Stimulated activated CD8-positive, alpha-beta memory T cell treated with anti-CD3 and anti-CD28 coated beads, Interleukin-15, amount 100 ng/mL, for 24 hours (primary cell): ENCODE results near the gene PRKG1.
"Not testable (repeated sequence)": the region's sequence is repeated elsewhere in the genome, so short reads cannot be mapped to it uniquely, and the experiment has no call there.

Source experiments
- DNase-seq: peaks from one replicate; pipeline ENCODE4 v3.0.0-alpha.2; 2020; ENCODE audit warnings: low read depth

PRKG1 gene

DNA sequence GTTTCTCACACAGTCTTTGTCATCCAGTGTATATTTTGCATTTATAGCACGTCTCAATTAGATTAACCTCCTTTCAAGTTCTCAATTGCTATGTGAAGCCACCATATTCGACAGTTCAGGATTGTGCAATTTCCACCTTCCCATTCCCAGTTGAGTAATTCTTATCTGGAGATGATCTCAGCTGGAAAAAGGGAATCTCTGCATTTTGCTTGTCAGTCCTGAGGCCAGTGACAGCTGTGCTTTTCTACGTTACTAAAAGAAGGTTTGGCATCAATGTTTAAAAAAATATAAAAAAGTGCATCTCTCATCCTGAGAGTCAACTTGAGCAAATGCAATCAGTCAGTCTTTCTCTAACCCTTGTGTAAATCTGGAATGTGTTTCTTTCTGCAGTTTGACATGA lies 247.7 kb downstream of the PRKG1 start:
- DNase-seq: no peak

DNA sequence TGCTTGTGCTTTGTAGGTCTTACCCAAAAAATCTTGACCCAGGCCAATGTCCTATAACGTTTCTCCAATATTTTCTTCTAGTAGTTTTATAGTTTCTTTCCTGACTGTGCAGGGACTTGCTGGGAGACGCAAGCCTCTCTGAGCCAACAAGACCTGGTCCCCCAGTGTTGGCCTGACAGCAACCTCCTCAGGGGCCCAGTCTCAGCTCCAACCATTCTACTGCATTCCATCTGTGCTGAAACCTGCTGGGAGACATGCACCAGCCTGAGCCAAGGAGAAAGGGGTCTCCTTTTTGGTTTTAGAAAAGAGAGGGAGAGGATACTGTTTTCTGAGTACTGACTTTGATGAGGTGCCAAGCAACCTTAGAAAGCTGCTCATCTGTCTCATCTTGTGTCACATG lies 251.4 kb downstream of the PRKG1 start:
- DNase-seq: no peak

DNA sequence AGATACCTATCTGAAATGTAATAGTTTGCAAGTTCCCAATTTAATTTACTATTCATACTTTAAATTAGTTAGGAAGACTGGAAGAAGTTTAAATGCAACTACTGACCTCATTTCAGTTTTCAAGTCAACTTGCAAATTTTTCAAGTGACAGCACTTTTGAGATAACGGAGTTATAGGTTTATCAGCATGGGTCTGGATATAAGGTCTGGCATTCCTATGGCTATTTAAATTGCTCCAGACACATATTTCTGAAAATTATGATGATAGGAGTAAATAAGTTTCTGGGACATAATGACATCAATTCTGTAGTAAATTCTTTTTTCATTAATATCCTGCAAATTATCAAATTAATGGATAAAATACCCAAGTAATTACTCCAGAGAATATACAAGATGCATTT lies 251.9 kb downstream of the PRKG1 start:
- no peak for DNase-seq

DNA sequence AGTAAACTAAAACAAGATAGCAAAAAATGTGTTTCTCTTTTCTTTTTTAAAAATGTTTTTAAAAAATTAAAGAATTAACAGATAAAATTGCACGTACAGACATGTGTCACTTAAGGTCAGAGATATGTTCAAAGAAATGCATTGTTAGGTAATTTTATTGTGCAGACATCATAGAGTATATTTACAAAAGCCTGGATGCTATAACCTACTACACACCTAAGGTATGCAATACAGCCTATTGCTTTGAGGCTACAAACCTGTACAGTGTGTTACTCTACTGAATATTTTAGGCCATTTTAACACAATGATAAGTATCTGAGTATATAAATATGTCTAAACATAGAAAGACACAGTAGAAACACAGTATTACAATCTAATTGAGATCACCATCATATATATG lies 253.1 kb downstream of the PRKG1 start:
- DNase-seq: no peak

DNA sequence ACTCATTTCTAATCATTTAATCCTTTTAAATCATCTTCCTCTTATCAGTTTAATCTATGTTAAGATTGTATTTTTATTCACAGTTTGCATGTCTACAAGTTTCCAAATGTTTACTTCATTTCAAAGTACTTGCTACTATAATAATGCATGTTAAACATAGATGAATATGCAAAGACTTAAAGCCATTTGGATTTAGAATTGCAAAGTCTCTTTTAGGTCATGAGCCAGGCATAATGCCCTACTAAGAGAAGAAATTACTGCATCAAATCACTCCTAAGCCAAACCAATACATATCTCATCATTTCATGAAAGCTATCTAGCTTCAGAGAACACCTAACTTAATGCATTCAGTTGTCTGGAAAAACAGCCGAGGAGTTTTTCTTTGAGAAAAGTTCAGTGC lies 266.1 kb downstream of the PRKG1 start:
- no peak for DNase-seq

DNA sequence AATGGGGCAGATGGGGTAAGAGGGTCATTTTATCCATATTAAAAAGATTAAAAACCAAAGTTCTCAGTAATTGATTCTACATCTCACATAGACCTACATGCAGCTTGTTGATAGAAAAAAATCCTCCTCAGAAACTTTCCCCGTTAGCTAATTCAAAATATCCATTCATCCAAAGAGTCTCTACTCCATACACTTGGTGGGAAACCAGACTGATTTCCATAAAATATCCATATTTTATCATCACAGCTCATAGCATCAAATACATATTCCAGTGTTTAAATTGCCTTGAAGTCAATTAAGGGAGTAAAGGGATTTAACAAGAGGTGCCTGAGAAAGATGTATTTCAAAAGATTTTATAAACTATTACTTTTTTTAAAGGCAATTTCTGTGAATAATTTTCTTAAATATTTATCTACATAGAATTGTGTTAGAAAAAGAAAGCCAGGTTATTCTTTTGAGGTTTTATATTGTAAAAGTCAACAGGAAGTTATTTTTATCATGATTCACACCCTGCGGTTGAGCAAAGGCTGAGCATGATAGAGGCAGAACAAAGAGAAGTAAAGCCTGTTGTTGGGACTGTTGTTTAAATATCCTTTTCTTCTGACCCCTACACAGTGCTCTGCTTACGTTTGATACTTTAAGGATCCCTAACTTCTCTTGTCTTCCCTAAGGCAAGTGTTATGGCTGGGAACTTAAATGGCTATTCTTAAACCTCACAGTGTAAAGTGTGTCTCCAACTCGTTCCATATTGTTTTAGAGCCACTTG lies 266.7 kb downstream of the PRKG1 start:
- DNase-seq: no peak

DNA sequence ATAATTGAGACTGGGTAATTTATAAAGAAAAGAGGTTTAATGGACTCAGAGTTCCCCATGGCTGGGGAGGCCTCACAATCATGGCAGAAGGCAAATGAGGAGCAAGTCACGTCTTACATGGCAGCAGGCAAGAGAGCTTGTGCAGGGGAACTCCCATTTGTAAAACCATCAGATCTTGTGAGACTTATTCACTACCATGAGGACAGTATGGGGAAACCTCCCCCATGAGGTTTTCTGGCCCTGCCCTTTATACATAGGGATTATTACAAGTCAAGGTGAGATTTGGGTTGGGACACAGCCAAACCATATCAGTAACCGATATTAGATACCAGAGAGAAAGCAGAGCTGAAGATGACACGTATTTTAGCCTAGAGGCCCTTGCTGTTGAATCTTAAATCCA lies 267.5 kb downstream of the PRKG1 start:
- DNase-seq: not testable (repeated sequence)

DNA sequence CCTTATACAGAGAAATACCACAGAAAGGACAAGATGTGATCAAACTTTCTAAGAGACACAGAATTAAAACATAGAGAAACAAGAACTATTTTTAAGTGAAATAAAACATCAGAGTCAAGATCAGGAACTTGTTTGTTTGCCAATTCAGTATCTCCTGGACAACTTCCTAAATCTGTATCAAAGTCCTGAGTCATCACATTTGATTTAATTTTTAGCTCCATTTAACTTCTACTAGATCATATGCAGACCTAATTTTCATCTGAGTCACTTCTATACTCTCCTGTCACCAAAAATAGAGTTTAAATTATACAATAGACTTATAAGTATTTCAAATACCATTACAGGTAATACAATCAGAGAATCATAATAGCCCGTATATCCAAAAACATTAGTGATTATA lies 268.1 kb downstream of the PRKG1 start:
- no peak for DNase-seq

DNA sequence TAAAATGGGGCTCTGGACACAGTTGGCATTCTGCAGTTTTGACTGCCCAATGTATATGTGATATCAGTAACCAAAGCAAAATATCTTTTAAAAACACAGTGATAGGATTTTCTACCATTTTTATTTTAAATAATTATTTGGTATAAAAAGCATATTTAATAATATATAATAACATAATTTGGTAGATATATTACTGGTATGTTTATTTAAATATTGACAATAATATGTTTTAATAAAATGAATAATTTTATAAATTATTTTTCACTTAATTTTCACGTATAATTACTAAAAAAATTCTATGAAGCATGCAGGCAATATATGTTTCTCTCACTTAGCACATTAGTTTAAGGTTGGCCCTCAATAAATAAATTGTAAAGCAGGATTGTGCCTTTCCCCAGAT lies 269.1 kb downstream of the PRKG1 start:
- DNase-seq: no peak

DNA sequence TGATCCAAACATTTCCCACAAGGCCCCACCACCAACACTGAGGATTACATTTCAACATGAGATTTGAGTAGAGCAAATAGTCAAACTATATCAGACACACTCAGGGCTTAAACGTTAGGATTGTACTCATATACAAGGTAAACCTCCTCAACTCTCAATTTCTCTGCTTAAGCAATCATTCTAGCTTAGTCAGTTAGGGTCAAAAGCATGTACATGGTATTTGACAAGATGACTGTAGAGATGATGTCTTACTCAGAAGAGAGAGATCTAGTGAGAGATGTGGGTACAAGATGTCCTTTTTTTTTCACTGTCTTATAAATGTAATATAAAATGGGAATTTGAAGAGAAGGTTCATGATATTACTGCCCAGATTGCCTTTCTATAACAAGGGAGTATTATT lies 270.1 kb downstream of the PRKG1 start:
- no peak for DNase-seq

DNA sequence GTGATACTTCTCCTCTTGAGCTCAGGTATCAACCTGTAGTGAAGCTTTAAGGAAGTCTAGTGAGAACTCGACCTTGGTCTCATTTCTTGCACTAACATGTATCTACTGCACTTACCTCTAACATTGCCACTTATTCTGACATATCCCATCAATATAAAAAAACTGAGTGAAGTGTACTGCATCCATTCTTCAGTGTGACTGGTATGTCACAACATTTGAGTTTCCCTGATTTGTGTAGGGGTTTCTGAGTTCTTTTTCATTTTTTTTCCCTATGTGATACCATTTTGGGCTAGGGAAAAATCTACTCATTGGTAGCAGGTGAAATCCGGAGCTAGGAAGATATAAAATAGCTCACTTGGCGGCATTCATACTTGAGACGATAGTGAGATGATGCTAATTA lies 274.3 kb downstream of the PRKG1 start:
- DNase-seq: no peak

DNA sequence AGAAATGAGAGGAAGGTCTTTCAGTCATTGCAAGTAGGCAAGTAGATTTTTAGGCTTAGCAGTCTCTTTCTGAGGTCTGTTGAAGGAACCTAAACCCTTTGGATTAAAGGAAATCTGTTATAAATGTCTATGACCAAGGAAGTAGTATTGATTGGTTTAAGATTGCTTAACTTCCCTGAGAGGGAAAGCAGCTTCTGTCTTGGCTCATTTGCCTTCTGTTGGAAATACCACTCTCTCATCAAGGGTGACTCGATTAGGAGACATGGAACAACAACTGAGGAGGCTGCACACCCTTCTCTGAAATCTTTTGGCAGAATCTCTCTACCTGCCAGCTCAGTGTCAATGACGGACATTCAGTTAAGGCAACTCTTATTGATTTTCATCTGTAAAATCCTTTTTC lies 282.9 kb downstream of the PRKG1 start:
- no peak for DNase-seq

DNA sequence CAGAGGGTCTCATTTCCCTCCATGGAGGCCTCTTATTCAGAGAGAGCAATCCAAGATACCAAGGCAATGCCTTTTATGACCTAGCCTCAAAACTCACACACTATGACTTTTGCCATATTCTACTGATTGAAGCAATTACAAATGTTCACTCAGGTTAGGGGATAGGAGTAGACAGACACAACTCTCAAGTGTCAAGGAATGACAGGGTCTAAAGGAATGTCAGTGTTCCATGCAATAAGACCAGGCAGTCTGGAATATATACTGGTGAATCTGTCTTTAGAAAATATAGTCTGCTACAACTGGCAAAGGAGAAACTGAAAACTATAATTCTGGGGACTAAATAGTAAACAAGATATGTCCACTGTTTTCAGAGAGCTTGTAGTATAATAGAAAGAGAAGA lies 283.9 kb downstream of the PRKG1 start:
- DNase-seq: no peak

DNA sequence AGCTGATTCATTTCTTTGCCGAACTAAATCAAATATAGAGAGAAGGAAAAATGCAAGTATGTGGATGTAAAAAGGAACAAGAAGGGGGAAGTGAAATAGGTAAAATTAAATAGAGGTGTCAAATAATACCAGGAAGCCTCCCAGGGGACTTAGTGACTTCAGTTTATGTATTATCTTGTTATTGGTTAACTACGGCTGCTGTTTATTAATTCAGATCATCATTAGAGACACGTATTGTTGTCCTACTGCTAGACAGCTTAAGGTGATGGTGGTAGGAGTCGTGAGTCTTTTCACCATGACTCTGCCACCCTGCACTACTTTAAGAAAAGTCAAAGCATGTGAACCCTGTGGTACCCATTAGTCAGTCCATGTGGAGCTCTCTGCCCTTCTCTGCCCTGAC lies 289.1 kb downstream of the PRKG1 start:
- DNase-seq: no peak

DNA sequence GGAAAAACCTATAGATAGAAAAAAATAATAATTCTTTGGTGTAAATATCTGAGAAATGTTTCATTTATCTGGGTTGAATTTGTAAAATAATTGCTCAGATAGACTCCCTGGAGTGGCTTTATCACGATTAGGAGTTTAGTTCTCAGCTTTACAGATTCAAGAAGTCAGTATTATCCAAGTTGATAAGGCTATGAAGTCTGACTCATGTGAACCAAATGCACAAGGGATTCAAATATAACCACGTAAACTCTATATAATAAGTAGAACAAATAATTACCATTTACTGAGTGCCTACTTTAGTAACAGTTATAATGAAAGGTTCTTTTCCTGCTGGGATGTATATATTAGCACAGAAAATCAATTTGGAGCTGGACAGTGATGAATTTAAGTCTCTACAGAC lies 290.4 kb downstream of the PRKG1 start:
- no peak for DNase-seq

DNA sequence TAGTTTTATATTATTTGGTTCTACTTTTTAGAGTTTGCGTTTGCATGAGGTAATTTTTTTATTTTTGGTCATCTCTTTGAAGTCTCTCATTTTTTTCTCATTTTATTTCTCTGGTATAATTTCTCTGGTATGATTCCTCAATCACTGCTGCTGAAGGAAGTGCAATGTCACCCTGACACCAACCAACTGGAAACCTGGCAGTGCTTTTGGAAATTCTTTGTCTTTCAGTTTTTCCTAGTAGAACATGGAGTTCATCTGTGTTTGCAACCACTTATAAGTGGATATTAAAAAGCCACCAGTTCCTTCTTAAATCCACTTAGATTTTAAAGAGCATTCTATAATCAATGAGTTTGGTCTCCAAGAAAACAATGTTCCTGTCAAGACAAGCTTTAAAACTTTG lies 291.8 kb downstream of the PRKG1 start:
- DNase-seq: no peak

DNA sequence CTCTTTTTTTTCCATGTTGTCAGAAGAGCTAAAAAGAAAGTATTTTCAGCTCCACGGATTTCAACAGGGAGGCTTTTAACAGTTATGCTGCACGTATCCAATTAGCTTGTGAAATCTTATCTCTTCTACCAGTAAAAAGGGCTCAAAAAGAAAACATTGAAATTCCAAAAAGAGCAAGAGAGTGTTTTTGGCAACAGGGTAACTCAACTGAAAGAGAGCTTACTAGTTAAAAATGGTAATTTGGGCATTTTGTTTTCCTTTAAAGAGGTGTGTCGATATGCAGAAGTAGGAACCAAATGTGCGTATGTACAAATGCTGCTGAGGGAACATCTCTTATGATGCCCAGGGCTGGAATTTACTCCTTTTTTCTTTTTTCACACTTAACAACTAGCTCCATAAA lies 292.8 kb downstream of the PRKG1 start:
- no peak for DNase-seq

DNA sequence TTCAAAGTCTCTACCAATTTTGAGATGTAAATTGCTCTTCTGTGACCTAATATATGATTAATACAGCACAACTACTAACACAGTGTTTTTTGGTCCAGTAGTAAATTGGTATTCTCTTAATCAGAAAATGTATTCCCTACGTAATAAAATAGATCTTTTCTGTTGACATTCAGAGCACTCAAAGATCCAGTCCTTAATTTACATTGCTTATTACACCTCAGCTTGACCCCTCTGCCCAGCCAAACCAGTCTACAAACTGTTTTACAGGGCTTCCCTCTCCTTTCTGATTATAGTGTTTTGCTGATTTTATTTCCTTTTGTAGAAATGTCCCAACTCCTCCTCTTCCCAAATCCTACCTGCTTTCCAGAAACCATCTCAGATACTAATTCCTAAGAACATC lies 293.4 kb downstream of the PRKG1 start:
- no peak for DNase-seq

DNA sequence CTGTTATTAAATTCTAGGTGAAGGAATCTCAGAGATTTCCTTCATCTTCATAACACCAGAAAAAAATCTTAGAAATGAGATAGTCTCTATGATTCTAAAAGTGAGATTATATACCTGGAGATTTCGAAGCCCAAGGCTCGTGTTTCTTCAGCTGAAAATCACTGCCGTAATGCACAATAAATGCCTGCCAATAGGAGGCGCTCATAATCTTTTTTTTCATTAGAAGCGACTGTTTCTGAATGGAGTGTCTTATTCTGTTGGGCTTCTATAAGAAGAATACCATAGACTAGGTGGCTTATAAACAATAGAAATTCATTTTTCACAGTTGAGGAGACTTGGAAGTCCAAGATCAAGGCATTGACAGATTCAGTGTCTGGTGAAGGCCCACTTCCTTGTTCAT lies 294.7 kb downstream of the PRKG1 start:
- no peak for DNase-seq

DNA sequence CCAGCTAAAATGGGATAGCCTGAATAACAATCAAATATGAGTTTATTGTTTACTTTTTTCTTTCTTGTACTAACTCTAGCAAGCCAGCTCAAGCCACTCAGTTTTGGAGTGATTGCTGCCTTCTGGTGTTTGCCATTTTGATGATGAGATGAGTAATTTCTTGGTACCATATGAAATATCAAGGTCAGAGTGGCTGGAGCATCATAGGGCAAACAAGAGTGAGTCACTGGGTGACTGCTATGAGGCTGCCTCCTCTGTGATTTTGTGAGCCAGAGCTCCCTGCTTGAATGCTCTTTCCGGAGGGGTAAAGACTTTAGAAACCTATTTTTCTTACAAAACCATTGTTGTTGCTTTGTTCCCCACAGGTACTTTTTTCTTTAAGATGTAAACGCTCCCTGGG lies 295.6 kb downstream of the PRKG1 start:
- no peak for DNase-seq

DNA sequence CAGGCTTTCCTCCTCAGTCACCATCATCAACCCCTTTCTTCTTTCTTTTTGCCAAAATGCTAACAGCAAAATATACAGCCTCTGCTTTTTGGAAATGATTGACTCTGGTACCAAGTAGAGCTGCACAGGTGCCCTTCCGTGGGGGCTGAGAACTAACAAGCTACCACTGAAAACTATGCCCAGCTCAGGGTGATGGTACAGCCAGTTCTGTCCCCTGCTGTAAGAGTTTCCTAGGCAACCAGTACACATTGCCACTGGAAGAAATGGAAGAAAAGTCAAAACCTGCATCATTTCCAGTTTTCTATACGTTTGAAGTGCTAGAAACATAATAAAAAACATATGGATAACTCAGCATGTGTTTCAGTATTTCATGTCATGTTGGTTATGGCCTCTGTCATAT lies 297.5 kb downstream of the PRKG1 start:
- DNase-seq: no peak

DNA sequence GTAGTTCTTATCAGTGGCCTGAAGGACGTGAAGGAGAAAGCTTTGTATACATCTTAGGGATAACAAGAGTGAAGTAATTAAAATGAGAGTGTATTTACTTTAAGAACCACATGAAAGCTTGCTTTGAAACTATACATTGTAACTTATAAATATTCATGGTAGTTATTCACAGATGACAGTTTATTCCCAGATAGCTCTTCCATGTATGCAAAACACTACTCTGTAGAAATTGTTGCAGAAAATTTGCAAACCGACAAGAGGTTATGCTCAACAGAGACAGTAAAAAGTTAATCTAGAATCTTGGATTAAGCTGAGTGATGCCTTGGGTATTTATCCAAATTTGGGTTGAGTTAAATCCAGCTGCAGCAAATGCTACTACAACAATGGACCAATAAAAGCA lies 301.5 kb downstream of the PRKG1 start:
- no peak for DNase-seq

DNA sequence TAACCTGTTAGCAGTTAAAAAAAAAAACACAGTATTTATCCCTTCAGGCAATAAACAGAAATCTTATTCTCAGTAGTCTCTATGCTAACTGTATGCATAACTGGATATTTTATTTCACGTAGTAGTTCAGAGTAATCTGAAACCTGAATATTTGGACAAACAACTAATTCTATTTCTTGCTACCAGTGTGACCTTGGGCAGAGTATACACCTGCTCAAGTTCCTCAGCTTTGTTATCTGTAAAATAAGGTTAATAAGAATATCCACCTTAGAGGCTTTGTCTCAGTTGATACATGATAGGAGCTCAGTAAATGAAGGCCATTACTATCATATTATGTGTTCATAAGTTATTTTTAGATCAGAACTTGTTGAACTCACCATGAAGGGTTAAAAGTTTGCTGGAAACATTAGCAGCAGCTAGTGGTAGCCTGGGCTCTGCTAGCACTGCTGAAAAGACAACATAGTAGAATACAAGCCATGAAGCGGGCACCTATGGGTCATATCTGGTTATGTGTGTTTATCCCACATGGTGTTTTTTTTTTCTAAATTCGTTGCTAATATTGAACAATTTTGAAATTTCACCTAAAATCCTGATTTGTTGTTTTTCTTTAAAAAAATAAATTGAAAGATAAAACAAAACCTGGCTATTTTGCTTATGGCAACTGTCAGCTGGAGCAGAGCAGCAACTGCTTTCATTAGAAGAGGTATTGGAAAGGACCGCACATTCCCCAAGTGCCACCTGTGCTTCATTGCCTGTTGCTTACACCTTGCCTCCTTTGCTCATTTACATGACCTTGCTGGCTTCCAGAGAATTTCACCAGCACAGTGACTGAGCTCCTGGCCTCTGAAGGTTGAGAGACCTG lies 303.0 kb downstream of the PRKG1 start:
- no peak for DNase-seq
